ENCODE results near the gene RAD54L2.

DNA sequence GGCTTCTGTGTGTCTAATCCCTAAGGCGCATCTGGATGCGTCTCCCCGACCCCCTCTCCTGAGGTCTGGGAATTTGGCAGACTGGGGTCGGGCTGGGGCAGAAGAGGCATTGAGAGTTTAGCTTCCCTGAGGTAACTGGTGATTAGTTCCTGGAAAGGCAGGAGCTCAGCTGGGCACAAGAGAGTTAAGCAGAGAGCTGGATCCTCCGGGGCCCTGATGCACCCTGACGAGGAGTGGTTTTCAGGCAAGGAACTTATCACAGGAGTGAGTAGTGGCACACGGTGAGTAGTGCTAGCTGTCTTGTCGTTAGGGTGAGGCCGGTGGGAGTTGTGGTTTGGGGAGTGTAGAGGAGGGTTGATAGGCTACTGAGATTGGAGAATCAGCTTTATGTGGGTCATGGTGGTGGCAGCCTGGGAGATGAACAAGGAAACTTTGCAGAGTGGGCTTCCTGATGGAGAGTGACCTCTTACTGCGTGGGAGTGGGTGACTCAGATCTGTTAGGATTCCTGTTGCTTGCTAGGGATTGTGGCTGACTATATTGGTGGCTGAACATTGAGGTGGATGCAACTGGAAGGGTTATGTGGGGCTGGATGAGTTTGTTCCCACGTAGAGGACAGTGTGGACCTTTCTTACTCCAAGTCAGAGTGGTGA is 897 bp downstream of the RAD54L2 start:
- no peak for TF ChIP-seq CTCF (conservative IDR thresholded peaks at IDR 0.05)
- no peak for TF ChIP-seq ZFX (IDR thresholded peaks at IDR 0.05)
